H1 (cell line): ENCODE data around the gene STXBP5. TPM values are rescaled to one million over a fixed set of nuclear protein-coding genes. Genes with fewer than 3 reads are reported as not detected.

Source experiments
- CTCF ChIA-PET: fragments of 300-600 bp; sonication (Branson Sonifier 250); formaldehyde crosslinking; loops from one replicate; lab custom pipeline; 2021; ENCODE audit not compliant: partially characterized antibody; lab: Charles Lee
- POLR2A ChIA-PET: fragments of 300-600 bp; sonication (Branson Sonifier 250); formaldehyde crosslinking; loops from one replicate; lab custom pipeline; 2021; ENCODE audit warnings: inconsistent platforms; ENCODE audit not compliant: partially characterized antibody; lab: Charles Lee
- DNase-seq, 2 experiments: peaks; one replicate each; pipeline versions ENCODE4 v3.0.0 to v3.0.0-alpha.2; 2010 to 2022; ENCODE audit warnings: low spot score in 2 of 2, low read depth in 1 of 2, mixed read lengths in 1 of 2
- FAIRE-seq: peaks from 2 replicates; lab custom pipeline; 2011; peaks lifted over from hg19 to GRCh38; lab: Jason Lieb, UNC
- H2AFZ ChIP-seq: 2 replicates; pipeline ENCODE4 v1.8.1; 2012; ENCODE audit warnings: low read length, inconsistent platforms
- H2AK5ac ChIP-seq: 2 replicates; pipeline ENCODE4 v1.6.1; 2013; ENCODE audit warnings: low read depth, low read length
- H2BK120ac ChIP-seq: replicated peaks from 2 replicates; pipeline ENCODE3; 2013; ENCODE audit warnings: low read depth, low read length, inconsistent platforms
- H2BK12ac ChIP-seq: 2 replicates; pipeline ENCODE4 v1.6.1; 2013; ENCODE audit warnings: low read depth, low read length
- H2BK15ac ChIP-seq: 2 replicates; pipeline ENCODE4 v1.6.1; 2013; ENCODE audit warnings: low read length
- H2BK20ac ChIP-seq: 2 replicates; pipeline ENCODE4 v1.6.1; 2013; ENCODE audit warnings: low read length
- H2BK5ac ChIP-seq: 2 replicates; pipeline ENCODE4 v1.6.1; 2013; ENCODE audit warnings: low read depth, low read length
- H3K14ac ChIP-seq: 2 replicates; pipeline ENCODE4 v1.6.1; 2013; ENCODE audit warnings: inconsistent platforms; ENCODE audit not compliant: insufficient read length
- H3K18ac ChIP-seq: 2 replicates; pipeline ENCODE4 v1.6.1; 2013; ENCODE audit warnings: low read length; ENCODE audit errors: extremely low read depth
- H3K23ac ChIP-seq: 2 replicates; pipeline ENCODE4 v1.6.1; 2013; ENCODE audit warnings: inconsistent platforms; ENCODE audit not compliant: insufficient read length
- H3K23me2 ChIP-seq: 2 replicates; pipeline ENCODE4 v1.6.1; 2013; ENCODE audit warnings: low read depth, low read length
- H3K27ac ChIP-seq: 2 replicates; pipeline ENCODE4 v1.6.1; 2011; ENCODE audit warnings: low read depth, low read length, inconsistent platforms
- H3K27me3 ChIP-seq, 4 experiments: replicated peaks in 1 of 4; 1 replicate in 1 of 4; 2 replicates in 3 of 4; pipeline versions ENCODE4 v1.6.1 to v1.8.1; 2011 to 2013; ENCODE audit warnings: low read length in 3 of 4, mild to moderate bottlenecking in 3 of 4, inconsistent platforms in 2 of 4, mixed read lengths in 2 of 4, moderate library complexity in 1 of 4; ENCODE audit not compliant: control insufficient read depth in 3 of 4, insufficient read depth in 3 of 4; ENCODE audit errors: extremely low read depth in 1 of 4
- H3K36me3 ChIP-seq, 4 experiments: 2 replicates each; pipeline versions ENCODE4 v1.6.1 to v1.8.1; 2011 to 2013; ENCODE audit warnings: mild to moderate bottlenecking in 4 of 4, low read length in 3 of 4, moderate library complexity in 2 of 4, control low read depth in 1 of 4, inconsistent platforms in 1 of 4; ENCODE audit not compliant: insufficient read depth in 4 of 4, control insufficient read depth in 2 of 4
- H3K4ac ChIP-seq: replicated peaks from 2 replicates; pipeline ENCODE3; 2013; ENCODE audit warnings: low read length, low read depth, mixed read lengths, inconsistent platforms; ENCODE audit not compliant: insufficient read length
- H3K4me1 ChIP-seq, 4 experiments: replicated peaks in 1 of 4; 1 replicate in 1 of 4; 2 replicates in 3 of 4; pipeline versions ENCODE4 v1.6.1 to v1.8.1; 2011 to 2013; ENCODE audit warnings: low read length in 3 of 4, inconsistent platforms in 2 of 4, mixed read lengths in 1 of 4; ENCODE audit not compliant: insufficient read depth in 4 of 4, control insufficient read depth in 3 of 4
- H3K4me2 ChIP-seq, 2 experiments: 2 replicates each; pipeline versions ENCODE4 v1.6.1 to v1.8.1; 2011 to 2013; ENCODE audit warnings: low read depth in 2 of 2, low read length in 2 of 2, control low read depth in 1 of 2, inconsistent platforms in 1 of 2, mild to moderate bottlenecking in 1 of 2; ENCODE audit not compliant: insufficient read depth in 1 of 2
- H3K4me3 ChIP-seq, 4 experiments: fragments of 200-600, 300-600 bp in 1 of 4; sonication (generic), shearing (Covaris generic), sonication (Bioruptor Twin) in 1 of 4; 2 replicates each; pipeline versions ENCODE4 v1.5.1 to v1.8.1; 2011 to 2016; ENCODE audit warnings: low read length in 4 of 4, low read depth in 3 of 4, control low read depth in 2 of 4, inconsistent platforms in 2 of 4, mild to moderate bottlenecking in 2 of 4, mixed read lengths in 1 of 4, moderate library complexity in 1 of 4; ENCODE audit not compliant: insufficient read depth in 2 of 4; ENCODE audit errors: extremely low read depth in 1 of 4
- H3K56ac ChIP-seq: replicated peaks from 2 replicates; pipeline ENCODE3; 2013; ENCODE audit warnings: low read depth, mild to moderate bottlenecking, mixed read lengths, low read length, inconsistent platforms; ENCODE audit not compliant: insufficient read length
- H3K79me1 ChIP-seq: 2 replicates; pipeline ENCODE4 v1.6.1; 2013; ENCODE audit warnings: low read depth, low read length, control low read depth
- H3K79me2 ChIP-seq, 2 experiments: 2 replicates each; pipeline versions ENCODE4 v1.6.1 to v1.8.1; 2012 to 2013; ENCODE audit warnings: low read length in 2 of 2, mild to moderate bottlenecking in 2 of 2, inconsistent platforms in 1 of 2; ENCODE audit not compliant: insufficient read depth in 2 of 2, control insufficient read depth in 1 of 2
- H3K9ac ChIP-seq, 4 experiments: replicated peaks in 1 of 4; 1 replicate in 1 of 4; 2 replicates in 3 of 4; pipeline versions ENCODE4 v1.6.1 to v1.8.1; 2011 to 2013; ENCODE audit warnings: low read depth in 3 of 4, low read length in 3 of 4, control low read depth in 2 of 4, mild to moderate bottlenecking in 2 of 4, moderate library complexity in 2 of 4, inconsistent platforms in 1 of 4; ENCODE audit errors: extremely low read depth in 1 of 4
- H3K9me3 ChIP-seq, 2 experiments: 2 replicates each; pipeline versions ENCODE4 v1.6.1 to v1.8.1; 2012 to 2013; ENCODE audit warnings: mild to moderate bottlenecking in 2 of 2, moderate library complexity in 2 of 2, control low read depth in 1 of 2, inconsistent platforms in 1 of 2, low read depth in 1 of 2, low read length in 1 of 2, mixed read lengths in 1 of 2; ENCODE audit not compliant: insufficient read depth in 2 of 2
- H4K20me1 ChIP-seq, 2 experiments: replicated peaks in 1 of 2; 2 replicates each; pipeline versions ENCODE3 to v1.8.1; 2011 to 2013; ENCODE audit warnings: inconsistent platforms in 2 of 2, low read length in 2 of 2, mild to moderate bottlenecking in 1 of 2; ENCODE audit not compliant: insufficient read depth in 2 of 2, control insufficient read depth in 1 of 2
- H4K5ac ChIP-seq: 2 replicates; pipeline ENCODE4 v1.6.1; 2013; ENCODE audit warnings: low read length, low read depth, mixed read lengths, inconsistent platforms; ENCODE audit not compliant: insufficient read length
- H4K8ac ChIP-seq: 2 replicates; pipeline ENCODE4 v1.8.0; 2013; ENCODE audit warnings: mild to moderate bottlenecking, moderate library complexity, low read length, inconsistent platforms; ENCODE audit not compliant: insufficient read depth; ENCODE audit errors: extremely low read depth
- H4K91ac ChIP-seq: replicated peaks from 2 replicates; pipeline ENCODE3; 2013; ENCODE audit warnings: low read length, mixed read lengths, inconsistent platforms; ENCODE audit not compliant: insufficient read length
- ASH2L ChIP-seq: fragments of 200-600, 300-600 bp; sonication (generic); IDR thresholded peaks from one replicate; pipeline ENCODE4 v1.7.1; 2017; ENCODE audit warnings: low read length
- BACH1 ChIP-seq: IDR thresholded peaks from 2 replicates; pipeline ENCODE4 v1.6.1; 2012; ENCODE audit warnings: low read length, improper control_type of control experiment
- BCL11A ChIP-seq, 2 experiments: IDR thresholded peaks; one replicate each; pipeline ENCODE4 v1.6.1; 2011; ENCODE audit warnings: low read depth in 2 of 2, low read length in 2 of 2, mild to moderate bottlenecking in 2 of 2
- CEBPB ChIP-seq: IDR thresholded peaks from 2 replicates; pipeline ENCODE4 v1.6.1; 2012; ENCODE audit warnings: low read depth, low read length
- CREB1 ChIP-seq: IDR thresholded peaks from 2 replicates; pipeline ENCODE4 v1.6.1; 2012; ENCODE audit warnings: inconsistent platforms
- EGR1 ChIP-seq: IDR thresholded peaks from 2 replicates; pipeline ENCODE4 v1.6.1; 2011; ENCODE audit warnings: low read depth, low read length, borderline replicate concordance
- EP300 ChIP-seq, 2 experiments: IDR thresholded peaks; 1 replicate in 1 of 2; 2 replicates in 1 of 2; pipeline ENCODE4 v1.6.1; 2011 to 2012; ENCODE audit warnings: low read depth in 2 of 2, low read length in 2 of 2, mild to moderate bottlenecking in 2 of 2, borderline replicate concordance in 1 of 2, inconsistent platforms in 1 of 2, moderate library complexity in 1 of 2
- KDM4A ChIP-seq: IDR thresholded peaks from one replicate; pipeline ENCODE4 v1.7.1; 2012; ENCODE audit warnings: low read depth, mild to moderate bottlenecking, moderate library complexity, low read length, inconsistent platforms; ENCODE audit not compliant: severe bottlenecking
- MAFK ChIP-seq: IDR thresholded peaks from 2 replicates; pipeline ENCODE4 v1.6.1; 2012; ENCODE audit warnings: low read depth, mild to moderate bottlenecking, improper control_type of control experiment, low read length
- RNF2 ChIP-seq: fragments of 200-900, 300-1000 bp; sonication (generic); IDR thresholded peaks from 2 replicates; pipeline ENCODE4 v1.7.1; 2016; ENCODE audit warnings: borderline replicate concordance, low read depth, mild to moderate bottlenecking, antibody characterized with exemption, low read length; ENCODE audit not compliant: poor library complexity, severe bottlenecking; ENCODE audit errors: missing control alignments
- SIRT6 ChIP-seq: IDR thresholded peaks from one replicate; pipeline ENCODE4 v1.7.1; 2012; ENCODE audit warnings: low read length, inconsistent platforms
- SIX5 ChIP-seq: IDR thresholded peaks from 2 replicates; pipeline ENCODE4 v1.6.1; 2011; ENCODE audit warnings: mild to moderate bottlenecking, low read depth, low read length
- SRF ChIP-seq: IDR thresholded peaks from 2 replicates; pipeline ENCODE4 v1.6.1; 2011; ENCODE audit warnings: mild to moderate bottlenecking, low read depth, low read length, moderate library complexity
- TCF12 ChIP-seq: IDR thresholded peaks from 2 replicates; pipeline ENCODE4 v1.6.1; 2011; ENCODE audit warnings: low read depth, mild to moderate bottlenecking, low read length
- WGBS, 2 experiments: shearing (Covaris generic) in 1 of 2; methylation state at CpG; one replicate each; pipeline versions ENCODE4 v1.1.6 to v1.1.7; 2013 to 2015; ENCODE audit warnings: low lambda C conversion rate in 2 of 2, mixed read lengths in 2 of 2, inconsistent platforms in 1 of 2, low coverage in 1 of 2, missing lambda C conversion rate in 1 of 2; ENCODE audit not compliant: insufficient replicate concordance in 2 of 2, insufficient coverage in 1 of 2, insufficient read length in 1 of 2; ENCODE audit errors: extremely low coverage in 1 of 2, missing lambda C conversion rate in 1 of 2; 5-methylcytosine and 5-hydroxymethylcytosine counted together
- polyA plus RNA-seq, 7 experiments: library from polyadenylated mRNA; depleted of rRNA in 3 of 7; stranded (reverse) in 5 of 7; unstranded in 2 of 7; fragments of >200 nt in 5 of 7; fragments of 200-250 nt in 2 of 7; gene quantifications; 1 replicate in 5 of 7; 2 replicates in 1 of 7; 4 replicates in 1 of 7; pipeline versions ENCODE4 v1.2.1 to v1.2.3, GENCODE V29; 2011 to 2013; ENCODE audit warnings: missing spikeins in 2 of 7, mixed read lengths in 2 of 7
- total RNA-seq: library from RNA; stranded (reverse); fragmentation: NEBNext Ultra II Directional; extraction: Animal tissue kit (Norgen Biotek cat#: 25700); gene quantifications from 2 replicates; pipeline ENCODE4 v1.2.1, GENCODE V29; 2021
- TF ChIP-seq, protein P1 (sequence below): IDR thresholded peaks from 2 replicates; pipeline ENCODE4 v1.6.1; 2012; ENCODE audit warnings: inconsistent platforms

The STXBP5 gene
- total and polyA plus RNA-seq, 2 of the 8 experiments (the other 6 are each of a cell fraction or from before 2014, with no cell fraction given), result 2.7 to 10.8 TPM

DNA sequence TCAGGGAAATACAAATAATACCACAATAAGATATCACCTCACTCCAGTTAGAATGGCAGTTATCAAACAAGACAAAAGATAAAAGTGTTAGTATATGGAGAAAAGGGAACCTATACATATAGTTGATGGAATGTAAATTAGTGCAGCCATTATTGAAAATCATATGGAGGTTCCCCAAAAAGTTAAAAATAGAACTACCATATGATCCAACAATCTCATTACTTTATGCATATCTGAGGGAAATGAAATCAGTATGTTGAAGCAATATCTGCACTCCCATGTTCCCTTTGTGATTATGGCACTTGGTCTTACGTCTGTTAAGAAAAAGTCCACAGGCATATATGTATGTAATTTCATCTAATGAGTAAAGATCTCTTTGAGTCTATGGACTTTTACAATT lies 96.9 kb downstream of the STXBP5 start:
- H3K9me3 ChIP-seq, result peaks cover 17 to 25% of the 10 kb centered on the region in 2 experiments
- POLR2A ChIA-PET, result no interaction called here
- H4K5ac ChIP-seq, result no peak overlapping the region
- no peak for TF ChIP-seq BCL11A (IDR thresholded peaks at IDR 0.05; ENCODE audit: low read depth in 2 of 2, low read length in 2 of 2)
- no peak for TF ChIP-seq EGR1
- TF ChIP-seq, protein P1, sequence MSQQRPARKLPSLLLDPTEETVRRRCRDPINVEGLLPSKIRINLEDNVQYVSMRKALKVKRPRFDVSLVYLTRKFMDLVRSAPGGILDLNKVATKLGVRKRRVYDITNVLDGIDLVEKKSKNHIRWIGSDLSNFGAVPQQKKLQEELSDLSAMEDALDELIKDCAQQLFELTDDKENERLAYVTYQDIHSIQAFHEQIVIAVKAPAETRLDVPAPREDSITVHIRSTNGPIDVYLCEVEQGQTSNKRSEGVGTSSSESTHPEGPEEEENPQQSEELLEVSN, result no peak
- no peak for TF ChIP-seq SIRT6
- TF ChIP-seq MAFK, result no peak
- TF ChIP-seq SIX5, result no peak
- TF ChIP-seq ASH2L, result no peak
- no peak for TF ChIP-seq CREB1
- TF ChIP-seq TCF12, result no peak
- TF ChIP-seq SRF, result no peak
- no peak for TF ChIP-seq BACH1
- no peak for TF ChIP-seq KDM4A
- no peak for TF ChIP-seq EP300 (IDR thresholded peaks at IDR 0.05; ENCODE audit: borderline replicate concordance in 1 of 2, low read depth in 2 of 2, low read length in 2 of 2)
- no peak for TF ChIP-seq CEBPB
- no peak for TF ChIP-seq RNF2
- H3K36me3 ChIP-seq, result peaks cover 0 to 19% (median 8%) of the 10 kb centered on the region in 4 experiments; a peak in 4 of 8 replicates
- no peak overlapping the region for H2BK12ac ChIP-seq
- no peak overlapping the region for H2AFZ ChIP-seq
- no peaks in the 10 kb centered on the region for H3K79me1 ChIP-seq
- H3K4me3 ChIP-seq, result no peak overlapping the region
- H3K56ac ChIP-seq, result no peak overlapping the region
- H3K23me2 ChIP-seq, result no peaks in the 10 kb centered on the region
- no peak overlapping the region for H2BK15ac ChIP-seq
- H2BK20ac ChIP-seq, result no peak overlapping the region
- no peaks in the 10 kb centered on the region for H4K20me1 ChIP-seq
- H3K79me2 ChIP-seq, result no peaks in the 10 kb centered on the region
- H3K27me3 ChIP-seq, result no peaks in the 10 kb centered on the region
- no peak overlapping the region for H3K27ac ChIP-seq
- FAIRE-seq (no peak), DNase-seq (no peak)
- H2BK5ac ChIP-seq, result no peak overlapping the region
- H3K4me2 ChIP-seq, result no peak overlapping the region
- H3K18ac ChIP-seq, result no peak overlapping the region
- no peak overlapping the region for H2BK120ac ChIP-seq
- H3K4me1 ChIP-seq, result no peaks in the 10 kb centered on the region
- no peak overlapping the region for H2AK5ac ChIP-seq
- WGBS, 2 experiments, result 95% methylated on average over 1 of the region's 1 CpG; no CpG with 5 or more reads in 1 of the 2 experiments
- H3K14ac ChIP-seq, result no peak overlapping the region
- H3K23ac ChIP-seq, result no peak overlapping the region
- CTCF ChIA-PET, result no interaction called here
- H3K9ac ChIP-seq, result no peak overlapping the region
- H4K91ac ChIP-seq, result no peak overlapping the region
- H4K8ac ChIP-seq, result no peak overlapping the region
- no peak overlapping the region for H3K4ac ChIP-seq
